ENCODE data around the gene METTL3. TPM values are rescaled to one million over a fixed set of nuclear protein-coding genes. Genes with fewer than 3 reads are reported as not detected.
A peak's percentile ranks its signal among the peaks of the same experiment; 100 is the strongest.

METTL3 gene
- total RNA-seq, 1 experiment from 2014 or later, result 46.7 TPM

GRCh38 chr14:21476523-21476924 is 34.6 kb downstream of the METTL3 start:
- DNase-seq (ENCODE audit: unreplicated experiment), result peak; percentile 86
- intact Hi-C loops (cut with micrococcal nuclease), result loop anchor here (5.0 kb wide), 1 partner anchor 81 kb away; no protein-coding TSS in a partner anchor
- ChIA-PET CTCF (interaction anchor here (0.6 to 6.4 kb wide), 11 partner anchors 11 to 406 kb away, joined by 3 to 57 read pairs (median 4); partner anchors contain the start of gene CHD8), POLR2A (interaction anchor here (0.8 to 4.6 kb wide), 16 partner anchors 10 to 210 kb away, joined by 3 to 73 read pairs (median 8); partner anchors contain the start of genes CHD8 and METTL3)
- Mint-ChIP-seq H3K4me1 (ENCODE audit: insufficient read depth, unreplicated experiment) (no peaks in the 10 kb centered on the region), H3K36me3 (ENCODE audit: insufficient read depth, unreplicated experiment) (peaks cover 24% of the 10 kb centered on the region), H3K27ac (ENCODE audit: low read depth, unreplicated experiment) (peak overlapping the region; percentile 98), H3K27me3 (ENCODE audit: insufficient read depth, unreplicated experiment) (no peaks in the 10 kb centered on the region), H3K9me3 (ENCODE audit: unreplicated experiment) (no peaks in the 10 kb centered on the region), H3K4me3 (ENCODE audit: unreplicated experiment) (peak overlapping the region; percentile 87)
- no peak for TF ChIP-seq CTCF (IDR thresholded peaks at IDR 0.05; ENCODE audit: unreplicated experiment)
- BruUV-seq (replicated peaks), result no TSS peak

- Mint-ChIP-seq H3K9me3 (ENCODE audit: unreplicated experiment) (no peaks in the 10 kb centered on the region), H3K27me3 (ENCODE audit: insufficient read depth, unreplicated experiment) (no peaks in the 10 kb centered on the region), H3K4me1 (ENCODE audit: insufficient read depth, unreplicated experiment) (no peaks in the 10 kb centered on the region), H3K4me3 (ENCODE audit: unreplicated experiment) (peak overlapping the region; percentile 87), H3K27ac (ENCODE audit: low read depth, unreplicated experiment) (peak overlapping the region; percentile 98), H3K36me3 (ENCODE audit: insufficient read depth, unreplicated experiment) (peaks cover 22% of the 10 kb centered on the region)
- intact Hi-C loops (cut with micrococcal nuclease), result loop anchor here (5.0 kb wide), 1 partner anchor 81 kb away; no protein-coding TSS in a partner anchor
- ChIA-PET CTCF (interaction anchor here (0.6 to 6.4 kb wide), 11 partner anchors 10 to 405 kb away, joined by 3 to 57 read pairs (median 4); partner anchors contain the start of gene CHD8), POLR2A (interaction anchor here (0.6 to 4.6 kb wide), 12 partner anchors 9 to 209 kb away, joined by 3 to 73 read pairs (median 8); partner anchors contain the start of genes CHD8 and METTL3)
- no peak for DNase-seq (ENCODE audit: unreplicated experiment)
- no peak for TF ChIP-seq CTCF (IDR thresholded peaks at IDR 0.05; ENCODE audit: unreplicated experiment)
- BruUV-seq (replicated peaks), result TSS peak; percentile 68
Measured at GRCh38 chr14:21475767-21476522, 35.2 kb downstream of the METTL3 start.

GRCh38 chr14:21467616-21468015 is 43.5 kb downstream of the METTL3 start:
- H3K4me3 Mint-ChIP-seq (ENCODE audit: unreplicated experiment), result no peak overlapping the region
- peak; percentile 49 for DNase-seq (ENCODE audit: unreplicated experiment)
- intact Hi-C loops (cut with micrococcal nuclease), result no loop called here
- no peak overlapping the region for H3K27ac Mint-ChIP-seq (ENCODE audit: low read depth, unreplicated experiment)
- no peaks in the 10 kb centered on the region for H3K27me3 Mint-ChIP-seq (ENCODE audit: insufficient read depth, unreplicated experiment)
- H3K4me1 Mint-ChIP-seq (ENCODE audit: insufficient read depth, unreplicated experiment), result no peaks in the 10 kb centered on the region
- CTCF ChIA-PET, result interaction anchor here (4.2 kb wide), 1 partner anchor 11 kb away, joined by 38 read pairs; the partner anchor contains the start of gene CHD8
- no peaks in the 10 kb centered on the region for H3K9me3 Mint-ChIP-seq (ENCODE audit: unreplicated experiment)
- no peak for TF ChIP-seq CTCF (IDR thresholded peaks at IDR 0.05; ENCODE audit: unreplicated experiment)
- POLR2A ChIA-PET, result interaction anchor here (1.0 kb wide), 1 partner anchor 13 kb away, joined by 3 read pairs; no protein-coding TSS in a partner anchor
- BruUV-seq (replicated peaks), result no TSS peak
- H3K36me3 Mint-ChIP-seq (ENCODE audit: insufficient read depth, unreplicated experiment), result peaks cover 48% of the 10 kb centered on the region

All from MCF 10A (cell line).